T-helper 2 cell treated with Interferon-gamma antibody and Interleukin-4, amounts not matched to agents 100 ng/mL and 5 ng/mL, for 36 hours (primary cell): Measurements from ENCODE around the gene DNM1. TPM values are rescaled to one million over a fixed set of nuclear protein-coding genes. Genes with fewer than 3 reads are reported as not detected.

Experiments
- intact Hi-C: fragments of 100-400 bp; cut with micrococcal nuclease; formaldehyde crosslinking; loops from one replicate; pipeline ENCODE4 v1.15.1; 2023
- total RNA-seq: library from RNA; stranded (reverse); gene quantifications from 2 replicates; pipeline ENCODE4 v1.2.3, GENCODE V29; 2022

Gene DNM1
- total RNA-seq, 1 donor from 2014 or later, result 0.32 TPM

DNA sequence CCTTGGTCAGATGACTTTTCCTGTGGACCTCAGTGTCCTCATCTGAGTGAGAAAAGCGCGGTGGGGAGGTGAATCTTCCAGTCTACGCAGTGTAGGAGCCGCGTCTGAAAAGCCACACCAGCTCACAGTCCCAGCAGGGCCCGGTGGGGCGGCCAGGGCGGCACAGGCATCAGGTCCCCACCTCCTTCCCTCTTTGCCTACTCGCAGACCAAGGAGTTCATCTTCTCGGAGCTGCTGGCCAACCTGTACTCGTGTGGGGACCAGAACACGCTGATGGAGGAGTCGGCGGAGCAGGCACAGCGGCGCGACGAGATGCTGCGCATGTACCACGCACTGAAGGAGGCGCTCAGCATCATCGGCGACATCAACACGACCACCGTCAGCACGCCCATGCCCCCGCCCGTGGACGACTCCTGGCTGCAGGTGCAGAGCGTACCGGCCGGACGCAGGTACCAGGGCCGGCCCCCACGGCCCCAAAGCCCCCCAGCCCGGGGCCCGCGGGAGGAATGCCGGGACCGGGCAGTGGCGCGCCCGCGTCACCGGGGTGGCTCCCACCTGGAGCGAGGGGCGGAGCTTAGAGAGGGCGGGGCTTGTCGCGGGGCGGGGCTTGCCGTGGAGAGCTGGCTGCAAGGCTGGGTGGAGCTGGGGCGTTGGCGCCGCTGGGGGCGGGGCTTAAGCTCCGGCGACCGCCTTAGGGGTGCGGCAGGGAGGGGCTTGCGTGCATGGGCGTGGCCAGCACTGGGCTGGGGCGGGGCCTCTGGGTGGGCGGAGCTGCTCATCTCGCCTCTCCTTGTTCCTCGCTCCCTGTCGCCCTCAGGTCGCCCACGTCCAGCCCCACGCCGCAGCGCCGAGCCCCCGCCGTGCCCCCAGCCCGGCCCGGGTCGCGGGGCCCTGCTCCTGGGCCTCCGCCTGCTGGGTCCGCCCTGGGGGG is 47.0 kb downstream of the DNM1 start:
- intact Hi-C loops, result loop anchor here (1.0 to 5.0 kb wide), 5 partner anchors 26 to 777 kb away; partner anchors contain the start of genes BBLN, GOLGA2, SH3GLB2 and SWI5

GRCh38 chr9:128250839-128251731 is 47.9 kb downstream of the DNM1 start:
- intact Hi-C loops, result loop anchor here (1.0 to 5.0 kb wide), 5 partner anchors 25 to 776 kb away; partner anchors contain the start of genes BBLN, GOLGA2, SH3GLB2 and SWI5

DNA sequence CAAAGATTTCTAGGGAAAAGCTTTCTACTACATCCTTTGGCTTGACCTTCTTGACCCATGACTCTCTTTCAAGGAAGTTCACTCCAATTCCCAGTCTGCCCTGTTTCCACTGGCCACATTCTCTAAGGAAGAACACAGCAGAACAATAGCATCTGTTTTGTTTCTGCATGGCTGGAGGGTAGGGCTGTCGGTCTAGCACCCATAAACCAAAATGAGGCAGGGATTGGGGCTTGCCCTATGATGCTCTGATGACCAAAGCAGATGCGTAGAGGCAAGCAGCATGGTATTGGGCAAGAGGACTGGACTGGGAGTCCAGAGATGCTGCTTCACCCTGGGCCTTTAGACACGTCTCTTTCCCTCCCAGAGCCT is 48.5 kb downstream of the DNM1 start:
- intact Hi-C loops, result loop anchor here (5.0 kb wide), 1 partner anchor 776 kb away; the partner anchor contains the start of gene SH3GLB2

DNA sequence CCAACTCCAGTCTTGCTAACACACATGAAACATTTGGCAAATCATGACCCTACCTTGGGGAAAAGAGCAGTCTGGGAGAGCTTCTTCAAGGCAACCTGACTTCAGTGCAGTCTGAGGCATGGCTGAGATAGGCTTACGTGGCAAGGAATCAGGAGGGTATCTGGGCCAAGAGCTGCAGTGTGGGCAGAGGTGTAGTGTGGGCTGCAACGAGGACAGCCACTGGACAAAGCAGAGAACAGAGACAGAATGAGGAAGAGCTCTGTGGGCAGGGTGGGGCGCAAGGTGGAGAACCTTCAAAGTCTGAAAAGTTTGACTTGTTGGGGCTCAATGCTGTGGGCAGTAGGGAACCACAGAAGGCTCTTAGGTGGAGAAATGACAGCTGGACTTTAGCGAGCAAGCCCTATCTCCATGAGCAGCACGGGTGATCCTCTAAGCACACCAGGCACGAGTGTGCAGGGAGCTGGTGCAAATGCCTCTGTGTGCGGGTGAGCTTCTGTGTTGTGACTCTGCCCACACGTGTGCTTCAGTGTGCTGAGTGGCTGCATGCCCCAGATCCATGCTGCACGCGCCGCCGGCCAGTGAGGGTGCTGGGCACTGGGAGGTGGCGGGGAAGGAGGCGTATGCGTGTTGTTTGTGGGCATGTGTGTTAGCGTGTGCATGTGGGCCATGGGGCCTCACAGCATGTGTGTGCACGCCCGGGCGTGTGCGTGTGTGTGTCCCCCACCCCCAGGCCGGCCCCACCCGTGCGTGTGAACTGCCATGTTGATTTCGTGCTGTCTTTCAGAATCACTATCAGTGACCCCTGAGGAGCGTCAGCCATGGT is 49.3 kb downstream of the DNM1 start:
- intact Hi-C loops, result loop anchor here (5.0 kb wide), 1 partner anchor 775 kb away; the partner anchor contains the start of gene SH3GLB2

GRCh38 chr9:128253140-128253990 is 50.2 kb downstream of the DNM1 start:
- intact Hi-C loops, result loop anchor here (5.0 kb wide), 1 partner anchor 774 kb away; the partner anchor contains the start of gene SH3GLB2

GRCh38 chr9:128253991-128254346 is 50.8 kb downstream of the DNM1 start:
- intact Hi-C loops, result loop anchor here (5.0 kb wide), 1 partner anchor 773 kb away; the partner anchor contains the start of gene SH3GLB2

DNA sequence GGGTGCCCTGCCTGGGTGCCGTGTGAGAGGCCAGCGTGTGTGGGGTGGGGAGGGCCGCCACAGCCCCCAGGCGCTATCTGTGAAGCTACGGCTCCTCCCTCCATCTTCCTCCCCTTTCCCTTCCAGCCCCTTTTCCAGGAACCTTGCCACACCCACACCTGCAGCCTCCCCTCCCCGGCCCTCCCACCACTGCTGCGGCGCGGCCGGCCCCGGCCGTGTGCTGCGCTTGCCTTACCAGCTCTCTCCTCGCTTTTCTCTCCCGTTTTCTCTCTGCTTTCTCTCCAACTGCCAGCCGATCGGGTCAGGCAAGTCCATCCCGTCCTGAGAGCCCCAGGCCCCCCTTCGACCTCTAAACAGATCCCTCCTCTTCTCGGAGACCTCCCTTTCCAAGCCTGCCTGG is 51.2 kb downstream of the DNM1 start:
- intact Hi-C loops, result loop anchor here (5.0 kb wide), 1 partner anchor 773 kb away; the partner anchor contains the start of gene SH3GLB2

DNA sequence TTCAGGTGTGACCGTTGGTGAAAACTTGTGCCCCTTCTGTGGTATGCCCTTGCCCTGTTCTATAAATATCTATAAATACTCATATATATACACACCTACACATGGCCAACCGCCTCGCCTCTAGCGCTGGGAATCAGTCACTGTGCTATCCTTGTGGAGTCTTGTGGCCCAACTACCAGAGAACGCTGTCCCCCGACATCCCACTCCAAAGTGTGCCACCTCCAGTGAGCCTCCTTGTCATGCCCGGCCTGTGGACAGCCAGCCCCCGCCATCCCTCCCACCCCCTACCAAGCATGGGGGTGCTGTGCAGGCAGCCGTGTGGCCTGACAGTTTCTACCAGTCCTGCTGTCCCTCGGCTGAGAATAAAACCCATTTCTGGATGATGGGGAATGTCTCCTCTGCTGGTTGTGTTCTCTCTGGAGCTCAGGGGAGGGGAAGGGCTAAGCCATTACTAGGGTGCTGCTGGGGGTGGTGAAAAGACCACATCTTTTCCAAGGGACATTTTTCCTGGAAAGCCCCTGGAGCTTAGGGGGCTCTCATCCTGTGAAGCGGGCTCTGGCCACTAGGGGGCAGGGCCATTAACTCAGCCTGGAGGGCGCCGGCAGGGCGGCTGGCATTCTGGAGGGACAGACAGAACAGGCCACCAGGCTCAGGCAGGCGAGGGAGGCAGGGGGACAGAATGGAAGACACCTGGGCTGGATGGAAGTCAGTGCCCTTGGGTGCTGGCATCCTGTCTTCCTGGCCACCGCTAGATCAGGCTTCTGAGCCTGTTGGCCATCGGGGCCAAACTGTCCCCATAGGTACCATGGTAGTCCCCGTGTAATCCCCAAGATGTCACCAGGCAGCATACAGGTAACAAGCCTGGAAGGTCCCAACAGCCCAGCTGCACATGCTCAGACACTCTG is 51.9 kb downstream of the DNM1 start:
- intact Hi-C loops, result loop anchor here (5.0 kb wide), 1 partner anchor 772 kb away; the partner anchor contains the start of gene SH3GLB2

DNA sequence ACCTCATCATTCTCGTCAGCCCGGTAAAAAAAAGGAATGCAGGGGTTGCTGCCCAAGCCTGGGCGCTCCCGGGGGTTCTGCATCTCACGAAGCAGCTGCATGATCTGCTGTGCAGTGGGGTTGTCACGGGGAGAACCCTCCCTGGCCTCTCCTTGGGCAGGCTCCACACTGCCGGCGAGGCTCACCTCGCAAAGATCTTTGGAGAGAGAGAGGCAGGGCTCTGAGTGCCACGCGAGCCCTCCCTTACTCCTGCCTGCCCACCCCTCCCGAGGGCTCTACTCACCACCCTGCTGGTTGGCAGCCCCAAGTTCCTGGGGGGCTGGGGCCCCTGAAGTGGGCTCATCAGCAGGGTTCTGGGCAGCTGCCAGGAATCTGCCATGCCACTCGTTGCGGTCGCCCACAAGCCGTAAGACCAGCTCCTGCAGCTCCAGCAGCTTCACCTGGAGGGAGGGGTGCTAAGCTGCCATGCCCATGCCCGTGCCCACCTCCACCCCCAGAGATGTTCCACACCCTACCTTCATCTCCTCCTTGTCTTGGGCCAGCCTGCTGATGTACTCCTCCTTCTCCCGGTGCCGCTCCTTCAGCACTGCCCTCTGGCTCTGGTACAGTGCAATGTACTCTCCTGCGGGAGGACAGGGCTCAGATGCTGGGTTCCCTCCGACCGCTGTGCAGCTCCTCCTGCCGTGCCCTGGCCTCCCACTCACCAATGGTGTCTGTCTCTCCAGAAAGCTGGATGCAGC is 54.1 kb downstream of the DNM1 start:
- intact Hi-C loops, result no loop called here

- intact Hi-C loops, result no loop called here
These were observed 54.7 kb downstream of the DNM1 start for GRCh38 chr9:128257907-128258306.

- intact Hi-C loops, result no loop called here
These were observed 55.1 kb downstream of the DNM1 start for GRCh38 chr9:128258326-128258725.

- intact Hi-C loops, result no loop called here
These were observed 56.0 kb downstream of the DNM1 start for GRCh38 chr9:128259156-128259555.

GRCh38 chr9:128260340-128260739 is 57.2 kb downstream of the DNM1 start:
- intact Hi-C loops, result no loop called here

- intact Hi-C loops, result no loop called here
These were observed 59.5 kb downstream of the DNM1 start for GRCh38 chr9:128262687-128263086.

DNA sequence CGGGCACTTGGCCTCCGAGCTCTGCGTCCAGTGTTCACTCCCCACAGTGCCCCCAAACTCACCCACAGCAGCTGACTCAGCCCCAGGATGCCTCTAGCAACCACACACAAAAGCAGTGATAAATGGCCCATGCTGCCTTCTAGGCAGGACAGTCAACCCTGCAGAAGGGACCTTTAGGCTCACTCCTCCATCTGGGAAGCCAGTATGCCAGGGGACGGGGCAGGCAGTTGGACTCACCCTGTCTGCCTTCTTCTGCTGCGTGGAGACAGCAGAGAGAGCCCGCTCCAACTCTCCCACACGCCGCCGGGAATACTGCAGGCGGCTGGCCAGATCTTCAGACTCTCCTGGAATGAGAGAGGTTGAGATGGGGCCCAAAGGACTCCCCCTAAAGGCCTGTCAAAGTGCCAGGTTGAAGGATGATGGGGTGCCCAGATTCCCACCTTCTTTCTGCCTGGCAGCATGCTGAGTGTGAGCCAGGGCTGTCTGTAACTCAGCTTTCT is 62.2 kb downstream of the DNM1 start:
- intact Hi-C loops, result no loop called here

DNA sequence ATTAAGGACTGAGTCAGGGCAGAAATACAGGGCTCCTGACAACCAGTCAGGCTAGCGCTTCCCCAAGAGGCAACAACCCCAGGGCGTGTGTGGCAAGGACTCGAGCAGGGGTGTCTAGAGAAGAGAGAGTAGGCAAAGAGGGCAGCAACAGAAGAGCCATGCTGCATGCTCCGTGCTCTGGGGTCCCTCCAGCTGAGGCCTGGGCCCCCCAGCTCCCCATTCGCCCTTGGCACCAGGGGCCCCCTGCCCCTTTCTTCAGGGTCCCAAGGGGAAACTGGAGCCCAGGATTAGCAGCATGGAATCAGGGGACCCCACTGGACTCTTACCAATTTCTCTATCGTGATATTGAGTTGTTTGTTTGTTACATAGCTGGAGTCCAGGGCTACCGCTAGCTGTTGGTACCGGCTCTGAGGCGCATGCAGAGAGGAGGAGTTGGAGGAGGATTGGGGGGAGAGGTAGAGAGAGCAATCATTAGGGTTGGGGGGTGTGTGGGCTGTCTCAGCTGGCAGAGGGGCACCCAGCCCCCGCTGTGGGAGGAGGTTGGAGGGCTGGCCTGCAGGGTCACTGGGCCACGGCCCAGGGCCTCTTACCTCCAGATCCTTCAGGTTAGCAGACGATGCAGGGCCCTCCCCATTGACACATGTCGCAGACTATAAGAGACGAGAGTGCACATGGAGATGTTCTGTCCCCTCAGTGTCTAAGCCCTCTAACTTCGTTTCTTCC is 63.9 kb downstream of the DNM1 start:
- intact Hi-C loops, result no loop called here

GRCh38 chr9:128271112-128271511 is 67.9 kb downstream of the DNM1 start:
- intact Hi-C loops, result loop anchor here (10.0 kb wide), 2 partner anchors 284 to 764 kb away; partner anchors contain the start of genes MIGA2 and SPTAN1
